ENCODE data around the gene IL6ST.

IL6ST gene

GRCh38 chr5:55916986-55917385 lies 77.8 kb downstream of the IL6ST start:
- TF ChIP-seq FOXM1 (IDR thresholded peaks at IDR 0.05; ENCODE audit: borderline replicate concordance) (no peak), BHLHE40 (IDR thresholded peaks at IDR 0.05; ENCODE audit: borderline replicate concordance) (no peak), NFRKB (IDR thresholded peaks at IDR 0.05) (no peak), SUZ12 (IDR thresholded peaks at IDR 0.05) (no peak), FOXA1 (IDR thresholded peaks at IDR 0.05) (no peak), SP1 (IDR thresholded peaks at IDR 0.05) (no peak), CTBP1 (IDR thresholded peaks at IDR 0.05; ENCODE audit: borderline replicate concordance) (no peak), HDGF (IDR thresholded peaks at IDR 0.05; ENCODE audit: borderline replicate concordance) (no peak), ARNT (IDR thresholded peaks at IDR 0.05) (no peak), TARDBP (IDR thresholded peaks at IDR 0.05) (no peak), L3MBTL2 (conservative IDR thresholded peaks at IDR 0.05) (no peak), PKNOX1 (IDR thresholded peaks at IDR 0.05) (no peak), ELF4 (IDR thresholded peaks at IDR 0.05) (no peak), ZNF384 (IDR thresholded peaks at IDR 0.05) (no peak), LEF1 (IDR thresholded peaks at IDR 0.05; ENCODE audit: borderline replicate concordance) (no peak), FOXK2 (IDR thresholded peaks at IDR 0.05) (no peak)
- ChIA-PET POLR2A (no interaction called here), CTCF (no interaction called here)
- DNase-seq (ENCODE audit: extremely low spot score) = no peak

- TF ChIP-seq PKNOX1 (IDR thresholded peaks at IDR 0.05) (no peak), FOXK2 (IDR thresholded peaks at IDR 0.05) (no peak), CTBP1 (IDR thresholded peaks at IDR 0.05; ENCODE audit: borderline replicate concordance) (no peak), FOXM1 (IDR thresholded peaks at IDR 0.05; ENCODE audit: borderline replicate concordance) (no peak), TARDBP (IDR thresholded peaks at IDR 0.05) (no peak), SUZ12 (IDR thresholded peaks at IDR 0.05) (no peak), HDGF (IDR thresholded peaks at IDR 0.05; ENCODE audit: borderline replicate concordance) (no peak), ARNT (IDR thresholded peaks at IDR 0.05) (no peak), ELF4 (IDR thresholded peaks at IDR 0.05) (no peak), BHLHE40 (IDR thresholded peaks at IDR 0.05; ENCODE audit: borderline replicate concordance) (no peak), LEF1 (IDR thresholded peaks at IDR 0.05; ENCODE audit: borderline replicate concordance) (no peak), SP1 (IDR thresholded peaks at IDR 0.05) (no peak), NFRKB (IDR thresholded peaks at IDR 0.05) (no peak), ZNF384 (IDR thresholded peaks at IDR 0.05) (no peak), L3MBTL2 (conservative IDR thresholded peaks at IDR 0.05) (no peak), FOXA1 (IDR thresholded peaks at IDR 0.05) (no peak)
- POLR2A ChIA-PET = no interaction called here
- CTCF ChIA-PET = no interaction called here
- DNase-seq (ENCODE audit: extremely low spot score) = no peak
Measured at GRCh38 chr5:55915783-55916182, 79.0 kb downstream of the IL6ST start.

DNA sequence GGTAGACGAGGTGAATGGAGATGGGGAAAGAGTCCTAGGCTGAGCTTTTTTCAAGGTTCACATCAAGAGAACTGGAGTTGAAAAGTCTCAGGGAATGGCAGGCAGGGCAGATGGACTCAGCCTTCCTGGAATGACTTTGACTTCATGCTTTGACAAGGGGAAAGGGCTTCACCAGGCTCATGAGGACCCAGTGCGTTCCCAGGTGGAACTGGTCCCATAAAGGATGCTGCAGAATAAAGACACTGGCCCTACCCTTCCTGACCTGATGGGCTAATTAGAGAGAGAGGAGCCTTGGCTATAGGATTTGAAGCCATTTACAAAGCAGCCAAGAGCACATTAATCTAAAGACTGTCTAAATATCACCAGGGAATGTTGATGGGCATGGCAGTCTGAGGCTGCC lies 79.8 kb downstream of the IL6ST start:
- no peak for DNase-seq (ENCODE audit: extremely low spot score)
- CTCF ChIA-PET = no interaction called here
- no peak for TF ChIP-seq HDGF (IDR thresholded peaks at IDR 0.05; ENCODE audit: borderline replicate concordance)
- TF ChIP-seq FOXA1 (IDR thresholded peaks at IDR 0.05) = no peak
- TF ChIP-seq SUZ12 (IDR thresholded peaks at IDR 0.05) = no peak
- no peak for TF ChIP-seq ELF4 (IDR thresholded peaks at IDR 0.05)
- TF ChIP-seq CTBP1 (IDR thresholded peaks at IDR 0.05; ENCODE audit: borderline replicate concordance) = no peak
- TF ChIP-seq FOXK2 (IDR thresholded peaks at IDR 0.05) = no peak
- no peak for TF ChIP-seq NFRKB (IDR thresholded peaks at IDR 0.05)
- TF ChIP-seq TARDBP (IDR thresholded peaks at IDR 0.05) = no peak
- no peak for TF ChIP-seq LEF1 (IDR thresholded peaks at IDR 0.05; ENCODE audit: borderline replicate concordance)
- no peak for TF ChIP-seq SP1 (IDR thresholded peaks at IDR 0.05)
- TF ChIP-seq ARNT (IDR thresholded peaks at IDR 0.05) = no peak
- no peak for TF ChIP-seq ZNF384 (IDR thresholded peaks at IDR 0.05)
- TF ChIP-seq PKNOX1 (IDR thresholded peaks at IDR 0.05) = no peak
- TF ChIP-seq FOXM1 (IDR thresholded peaks at IDR 0.05; ENCODE audit: borderline replicate concordance) = no peak
- POLR2A ChIA-PET = no interaction called here

DNA sequence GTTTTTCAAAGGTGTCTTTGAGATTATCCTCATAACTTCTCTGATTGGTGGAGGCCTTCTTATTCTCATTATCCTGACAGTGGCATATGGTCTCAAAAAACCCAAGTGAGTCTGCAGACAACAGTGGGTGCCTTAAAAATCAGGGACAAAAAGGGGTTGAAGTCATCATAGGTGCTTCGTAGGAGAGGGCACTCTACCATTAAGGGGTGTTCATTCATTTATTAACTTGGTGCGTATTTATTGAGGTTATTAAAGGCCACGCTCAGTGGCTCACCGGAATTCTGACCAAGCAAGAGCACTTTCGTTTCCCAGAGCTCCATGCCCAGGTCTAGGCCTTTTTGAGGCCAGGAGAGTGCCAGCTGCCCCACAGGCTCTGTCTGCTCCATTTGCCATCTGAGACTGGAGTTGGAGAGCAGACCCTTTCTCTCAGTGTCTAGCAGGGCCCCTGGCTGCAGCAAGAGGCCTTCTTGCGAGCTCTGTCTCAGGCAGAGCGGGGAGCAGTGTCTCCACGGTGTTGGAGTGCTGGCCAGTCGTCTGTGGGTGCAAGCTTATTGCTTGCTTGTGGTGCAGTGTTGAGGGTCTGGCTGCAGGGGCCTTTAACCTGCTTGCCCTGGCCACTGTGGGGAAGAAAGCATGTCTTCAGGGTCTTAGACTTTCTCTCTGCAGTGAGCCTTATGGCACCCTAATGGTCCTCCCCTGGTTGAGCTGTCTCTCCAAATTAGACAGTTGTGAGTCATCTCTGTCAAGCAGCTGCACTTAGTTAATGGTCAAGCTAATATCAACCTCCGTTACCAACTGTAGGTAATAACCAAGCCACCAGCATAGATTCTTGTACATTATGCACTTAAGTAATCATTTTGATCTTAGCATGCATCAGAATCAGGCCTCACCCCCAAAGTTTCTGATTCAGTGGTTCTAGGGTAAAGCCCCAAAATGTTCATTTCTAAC lies 81.0 kb downstream of the IL6ST start:
- DNase-seq (ENCODE audit: extremely low spot score) = no peak
- ChIA-PET CTCF (no interaction called here), POLR2A (no interaction called here)
- TF ChIP-seq FOXA1 (IDR thresholded peaks at IDR 0.05) (no peak), FOXK2 (IDR thresholded peaks at IDR 0.05) (no peak), ELF4 (IDR thresholded peaks at IDR 0.05) (no peak), SP1 (IDR thresholded peaks at IDR 0.05) (no peak), ZNF384 (IDR thresholded peaks at IDR 0.05) (no peak), ARNT (IDR thresholded peaks at IDR 0.05) (no peak), LEF1 (IDR thresholded peaks at IDR 0.05; ENCODE audit: borderline replicate concordance) (no peak), PKNOX1 (IDR thresholded peaks at IDR 0.05) (no peak), TARDBP (IDR thresholded peaks at IDR 0.05) (no peak), NFRKB (IDR thresholded peaks at IDR 0.05) (no peak), L3MBTL2 (conservative IDR thresholded peaks at IDR 0.05) (no peak), CTBP1 (IDR thresholded peaks at IDR 0.05; ENCODE audit: borderline replicate concordance) (no peak), FOXM1 (IDR thresholded peaks at IDR 0.05; ENCODE audit: borderline replicate concordance) (no peak), BHLHE40 (IDR thresholded peaks at IDR 0.05; ENCODE audit: borderline replicate concordance) (no peak), HDGF (IDR thresholded peaks at IDR 0.05; ENCODE audit: borderline replicate concordance) (no peak), SUZ12 (IDR thresholded peaks at IDR 0.05) (no peak)
